Neural progenitor cell (in vitro differentiated cells): ENCODE measurements around the gene TCL1B.

Experiments
- EZH2 ChIP-seq: fragments of 200-600 bp; sonication (generic); IDR thresholded peaks from 2 replicates; pipeline ENCODE4 v1.6.1; 2017; ENCODE audit warnings: antibody characterized with exemption, mild to moderate bottlenecking, moderate library complexity
- EZH2phosphoT487 ChIP-seq: fragments of 200-600 bp; sonication (generic); IDR thresholded peaks from 2 replicates; pipeline ENCODE4 v1.6.1; 2017; ENCODE audit warnings: antibody characterized with exemption

DNA sequence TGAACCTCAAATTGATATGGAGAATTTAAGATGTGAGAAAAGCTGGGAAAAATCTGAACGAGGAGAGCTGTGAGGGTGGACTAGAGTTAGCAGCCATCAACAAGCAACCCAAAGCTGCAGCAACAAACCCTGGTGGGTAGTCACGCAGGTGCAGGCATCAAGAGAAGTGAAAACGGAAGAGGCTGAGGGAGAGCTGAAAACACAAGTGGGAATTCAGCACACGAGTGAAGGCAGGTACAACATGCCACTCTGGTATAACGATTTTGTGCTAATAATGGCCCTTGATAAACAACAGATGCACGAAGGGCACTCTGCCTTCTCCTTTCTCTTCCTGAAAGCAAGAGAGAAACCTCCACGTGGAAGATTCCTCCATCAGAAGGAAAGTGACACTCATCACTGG is 11.5 kb downstream of the TCL1B start:
- no peak for TF ChIP-seq EZH2
- no peak for TF ChIP-seq EZH2phosphoT487
